Ishikawa (cell line): ENCODE data around the gene GPR62.

ENCODE experiments used
- CEBPB ChIP-seq: IDR thresholded peaks from 2 replicates; pipeline ENCODE4 v1.6.1; 2012
- RAD21 ChIP-seq: IDR thresholded peaks from 2 replicates; pipeline ENCODE4 v1.6.1; 2012; ENCODE audit warnings: low read depth
- YY1 ChIP-seq: IDR thresholded peaks from 2 replicates; pipeline ENCODE4 v1.6.1; 2012; ENCODE audit warnings: low read depth
- TF ChIP-seq, protein P1 (sequence below): IDR thresholded peaks from 2 replicates; pipeline ENCODE4 v1.6.1; 2012; ENCODE audit warnings: low read depth, mild to moderate bottlenecking
- TF ChIP-seq, protein P2 (sequence below): IDR thresholded peaks from 2 replicates; pipeline ENCODE4 v1.6.1; 2012

DNA sequence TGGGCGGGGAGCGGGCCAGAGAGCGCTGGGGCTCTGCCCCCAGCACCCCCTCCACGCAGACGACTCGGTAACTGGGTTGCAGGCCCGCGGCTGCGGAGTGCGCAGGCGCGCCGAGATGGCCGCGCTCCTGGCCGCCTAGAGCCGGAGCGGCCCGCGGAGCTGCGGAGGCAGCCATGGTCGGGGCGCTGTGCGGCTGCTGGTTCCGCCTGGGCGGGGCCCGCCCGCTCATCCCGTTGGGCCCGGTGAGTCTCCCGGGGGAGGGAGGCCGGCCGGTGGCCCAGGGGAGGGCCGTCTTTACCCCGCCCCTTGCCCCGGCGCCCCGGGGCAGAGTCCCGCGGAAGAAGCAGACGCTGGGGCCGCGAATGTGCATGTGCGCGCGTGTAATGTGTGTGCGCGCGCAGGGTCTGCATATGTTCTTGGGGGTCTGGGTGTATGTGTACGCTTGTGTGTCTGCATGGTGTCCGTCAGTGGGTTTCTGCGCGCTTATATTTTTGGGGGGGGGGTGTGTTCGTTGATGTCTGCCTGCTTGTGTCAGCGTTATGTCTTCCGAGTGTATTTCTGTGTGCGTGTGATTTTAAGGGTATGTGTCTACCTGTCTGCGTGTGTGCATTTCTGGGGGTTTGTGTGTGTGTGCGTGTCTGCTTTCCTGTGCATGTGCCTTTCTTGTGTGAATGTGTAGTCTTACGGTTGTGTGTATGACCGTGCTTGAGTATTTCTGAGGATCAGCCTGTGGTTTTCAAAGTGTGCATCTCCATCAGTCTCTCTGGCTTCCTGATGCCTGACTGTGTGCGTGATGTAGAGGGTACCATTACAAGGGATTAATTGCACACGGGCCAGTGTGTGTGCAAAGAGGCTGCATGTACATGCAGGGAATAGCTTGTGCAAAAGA is 20.0 kb downstream of the GPR62 start, which contains the start of gene ABHD14A:
- TF ChIP-seq, protein P1, sequence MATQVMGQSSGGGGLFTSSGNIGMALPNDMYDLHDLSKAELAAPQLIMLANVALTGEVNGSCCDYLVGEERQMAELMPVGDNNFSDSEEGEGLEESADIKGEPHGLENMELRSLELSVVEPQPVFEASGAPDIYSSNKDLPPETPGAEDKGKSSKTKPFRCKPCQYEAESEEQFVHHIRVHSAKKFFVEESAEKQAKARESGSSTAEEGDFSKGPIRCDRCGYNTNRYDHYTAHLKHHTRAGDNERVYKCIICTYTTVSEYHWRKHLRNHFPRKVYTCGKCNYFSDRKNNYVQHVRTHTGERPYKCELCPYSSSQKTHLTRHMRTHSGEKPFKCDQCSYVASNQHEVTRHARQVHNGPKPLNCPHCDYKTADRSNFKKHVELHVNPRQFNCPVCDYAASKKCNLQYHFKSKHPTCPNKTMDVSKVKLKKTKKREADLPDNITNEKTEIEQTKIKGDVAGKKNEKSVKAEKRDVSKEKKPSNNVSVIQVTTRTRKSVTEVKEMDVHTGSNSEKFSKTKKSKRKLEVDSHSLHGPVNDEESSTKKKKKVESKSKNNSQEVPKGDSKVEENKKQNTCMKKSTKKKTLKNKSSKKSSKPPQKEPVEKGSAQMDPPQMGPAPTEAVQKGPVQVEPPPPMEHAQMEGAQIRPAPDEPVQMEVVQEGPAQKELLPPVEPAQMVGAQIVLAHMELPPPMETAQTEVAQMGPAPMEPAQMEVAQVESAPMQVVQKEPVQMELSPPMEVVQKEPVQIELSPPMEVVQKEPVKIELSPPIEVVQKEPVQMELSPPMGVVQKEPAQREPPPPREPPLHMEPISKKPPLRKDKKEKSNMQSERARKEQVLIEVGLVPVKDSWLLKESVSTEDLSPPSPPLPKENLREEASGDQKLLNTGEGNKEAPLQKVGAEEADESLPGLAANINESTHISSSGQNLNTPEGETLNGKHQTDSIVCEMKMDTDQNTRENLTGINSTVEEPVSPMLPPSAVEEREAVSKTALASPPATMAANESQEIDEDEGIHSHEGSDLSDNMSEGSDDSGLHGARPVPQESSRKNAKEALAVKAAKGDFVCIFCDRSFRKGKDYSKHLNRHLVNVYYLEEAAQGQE, result no peak
- TF ChIP-seq CEBPB (no peak), RAD21 (no peak), YY1 (peak; percentile 86)
- TF ChIP-seq, protein P2, sequence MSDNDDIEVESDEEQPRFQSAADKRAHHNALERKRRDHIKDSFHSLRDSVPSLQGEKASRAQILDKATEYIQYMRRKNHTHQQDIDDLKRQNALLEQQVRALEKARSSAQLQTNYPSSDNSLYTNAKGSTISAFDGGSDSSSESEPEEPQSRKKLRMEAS, result peak; percentile 66; the same call in 1 of the 2 replicates
